Measurements from ENCODE around the gene PCNX3.
"Not testable (repeated sequence)": the region's sequence is repeated elsewhere in the genome, so short reads cannot be mapped to it uniquely, and the experiment has no call there.

Gene PCNX3

GRCh38 chr11:65661599-65662246, 46.1 kb downstream of the PCNX3 start:
- H3K4me3 ChIP-seq (ENCODE audit: low read length): peak overlapping the region; percentile 84
- no peak for TF ChIP-seq ZNF274 (IDR thresholded peaks at IDR 0.05; ENCODE audit: low read depth, low read length)

- peak overlapping the region; percentile 84 for H3K4me3 ChIP-seq (ENCODE audit: low read length)
- no peak for TF ChIP-seq ZNF274 (IDR thresholded peaks at IDR 0.05; ENCODE audit: low read depth, low read length)
Measured at GRCh38 chr11:65662247-65662798, 46.7 kb downstream of the PCNX3 start.

- no peak for TF ChIP-seq ZNF274 (IDR thresholded peaks at IDR 0.05; ENCODE audit: low read depth, low read length)
- peak within 1 kb of the TSS; percentile 84 for H3K4me3 ChIP-seq (ENCODE audit: low read length)
Measured at GRCh38 chr11:65662799-65663638, 47.4 kb downstream of the PCNX3 start, which contains the start of gene RELA. RELA (minus strand) TSS chr11:65662916; CDS start chr11:65662832, 84 bp downstream.

- no peak for TF ChIP-seq ZNF274 (IDR thresholded peaks at IDR 0.05; ENCODE audit: low read depth, low read length)
- H3K4me3 ChIP-seq (ENCODE audit: low read length): peak overlapping the region; percentile 84; the same call in 1 of the 2 replicates
Measured at GRCh38 chr11:65663639-65664200, 48.1 kb downstream of the PCNX3 start.

GRCh38 chr11:65672180-65672860, 56.7 kb downstream of the PCNX3 start:
- no peak for TF ChIP-seq ZNF274 (IDR thresholded peaks at IDR 0.05; ENCODE audit: low read depth, low read length)

GRCh38 chr11:65672982-65673381, 57.4 kb downstream of the PCNX3 start:
- no peak overlapping the region for H3K4me3 ChIP-seq (ENCODE audit: low read length)
- no peak for TF ChIP-seq ZNF274 (IDR thresholded peaks at IDR 0.05; ENCODE audit: low read depth, low read length)

More at GRCh38 chr11:65672180-65672860, 56.7 kb downstream of the PCNX3 start:
- H3K4me3 ChIP-seq (ENCODE audit: low read length): no peak overlapping the region

GRCh38 chr11:65680192-65680743, 64.7 kb downstream of the PCNX3 start:
- TF ChIP-seq ZNF274 (IDR thresholded peaks at IDR 0.05; ENCODE audit: low read depth, low read length): no peak
- no peak overlapping the region for H3K4me3 ChIP-seq (ENCODE audit: low read length)

GRCh38 chr11:65683480-65683879, 67.9 kb downstream of the PCNX3 start:
- not testable (repeated sequence) for H3K4me3 ChIP-seq (ENCODE audit: low read length)

- no peak for TF ChIP-seq ZNF274 (IDR thresholded peaks at IDR 0.05; ENCODE audit: low read depth, low read length)
- H3K4me3 ChIP-seq (ENCODE audit: low read length): no peak overlapping the region
Measured at GRCh38 chr11:65685981-65686380, 70.4 kb downstream of the PCNX3 start.

All from GM08714 (cell line).